ENCODE data around the gene VPS4A.

DNA sequence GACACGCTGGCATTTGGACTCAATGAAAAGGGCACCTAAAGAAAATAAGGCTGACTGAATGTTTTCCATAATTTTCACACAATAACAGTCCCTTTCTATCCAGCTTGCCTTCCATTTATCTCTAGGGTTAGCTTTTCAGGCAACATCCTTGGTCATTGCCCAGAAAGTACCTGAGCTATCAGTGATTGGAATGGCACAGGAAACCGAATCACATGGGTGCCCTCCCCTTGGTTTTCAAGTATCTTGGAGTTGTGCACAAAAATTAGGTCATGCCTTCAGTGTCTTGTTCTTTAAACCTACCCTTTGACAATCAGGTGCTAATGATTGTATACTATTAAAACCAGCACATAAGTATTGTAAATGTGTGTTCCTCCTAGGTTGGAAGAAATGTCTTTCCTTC, 3.3 kb upstream of the VPS4A start:
- TF ChIP-seq, protein P1, sequence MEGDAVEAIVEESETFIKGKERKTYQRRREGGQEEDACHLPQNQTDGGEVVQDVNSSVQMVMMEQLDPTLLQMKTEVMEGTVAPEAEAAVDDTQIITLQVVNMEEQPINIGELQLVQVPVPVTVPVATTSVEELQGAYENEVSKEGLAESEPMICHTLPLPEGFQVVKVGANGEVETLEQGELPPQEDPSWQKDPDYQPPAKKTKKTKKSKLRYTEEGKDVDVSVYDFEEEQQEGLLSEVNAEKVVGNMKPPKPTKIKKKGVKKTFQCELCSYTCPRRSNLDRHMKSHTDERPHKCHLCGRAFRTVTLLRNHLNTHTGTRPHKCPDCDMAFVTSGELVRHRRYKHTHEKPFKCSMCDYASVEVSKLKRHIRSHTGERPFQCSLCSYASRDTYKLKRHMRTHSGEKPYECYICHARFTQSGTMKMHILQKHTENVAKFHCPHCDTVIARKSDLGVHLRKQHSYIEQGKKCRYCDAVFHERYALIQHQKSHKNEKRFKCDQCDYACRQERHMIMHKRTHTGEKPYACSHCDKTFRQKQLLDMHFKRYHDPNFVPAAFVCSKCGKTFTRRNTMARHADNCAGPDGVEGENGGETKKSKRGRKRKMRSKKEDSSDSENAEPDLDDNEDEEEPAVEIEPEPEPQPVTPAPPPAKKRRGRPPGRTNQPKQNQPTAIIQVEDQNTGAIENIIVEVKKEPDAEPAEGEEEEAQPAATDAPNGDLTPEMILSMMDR (IDR thresholded peaks at IDR 0.05): no peak
- TF ChIP-seq EP300 (IDR thresholded peaks at IDR 0.05) (no peak), POLR2AphosphoS5 (IDR thresholded peaks at IDR 0.05) (no peak), POLR2A (IDR thresholded peaks at IDR 0.05) (no peak)

Data from stomach (tissue), 4 donors.